H1 (cell line): Measurements from ENCODE around the gene GUCY1B1. TPM values are rescaled to one million over a fixed set of nuclear protein-coding genes. Genes with fewer than 3 reads are reported as not detected.

Source experiments
- CHD2 ChIP-seq: IDR thresholded peaks from 2 replicates; pipeline ENCODE4 v1.6.1; 2012; ENCODE audit warnings: low read length, improper control_type of control experiment
- HDAC6 ChIP-seq: IDR thresholded peaks from one replicate; pipeline ENCODE4 v1.7.1; 2012; ENCODE audit warnings: low read depth, mild to moderate bottlenecking, inconsistent platforms, low read length, moderate library complexity
- NRF1 ChIP-seq: IDR thresholded peaks from 2 replicates; pipeline ENCODE4 v1.6.1; 2011; ENCODE audit warnings: mild to moderate bottlenecking, low read depth, low read length, improper control_type of control experiment
- RNF2 ChIP-seq: fragments of 200-900, 300-1000 bp; sonication (generic); IDR thresholded peaks from 2 replicates; pipeline ENCODE4 v1.7.1; 2016; ENCODE audit warnings: borderline replicate concordance, low read depth, mild to moderate bottlenecking, antibody characterized with exemption, low read length; ENCODE audit not compliant: poor library complexity, severe bottlenecking; ENCODE audit errors: missing control alignments
- SIN3A ChIP-seq, 2 experiments: IDR thresholded peaks in 1 of 2; conservative IDR thresholded peaks in 1 of 2; 2 replicates each; pipeline ENCODE4 v1.6.1; 2011 to 2012; ENCODE audit warnings: low read length in 2 of 2, improper control_type of control experiment in 1 of 2, low read depth in 1 of 2, mild to moderate bottlenecking in 1 of 2
- SIX5 ChIP-seq: IDR thresholded peaks from 2 replicates; pipeline ENCODE4 v1.6.1; 2011; ENCODE audit warnings: mild to moderate bottlenecking, low read depth, low read length
- TBP ChIP-seq: IDR thresholded peaks from 2 replicates; pipeline ENCODE4 v1.6.1; 2011; ENCODE audit warnings: low read depth, low read length, improper control_type of control experiment
- polyA plus RNA-seq, 7 experiments: library from polyadenylated mRNA; depleted of rRNA in 3 of 7; stranded (reverse) in 5 of 7; unstranded in 2 of 7; fragments of >200 nt in 5 of 7; fragments of 200-250 nt in 2 of 7; gene quantifications; 1 replicate in 5 of 7; 2 replicates in 1 of 7; 4 replicates in 1 of 7; pipeline versions ENCODE4 v1.2.1 to v1.2.3, GENCODE V29; 2011 to 2013; ENCODE audit warnings: missing spikeins in 2 of 7, mixed read lengths in 2 of 7
- total RNA-seq: library from RNA; stranded (reverse); fragmentation: NEBNext Ultra II Directional; extraction: Animal tissue kit (Norgen Biotek cat#: 25700); gene quantifications from 2 replicates; pipeline ENCODE4 v1.2.1, GENCODE V29; 2021
- TF ChIP-seq, protein P1 (sequence below), 3 experiments: IDR thresholded peaks; 1 replicate in 2 of 3; 2 replicates in 1 of 3; pipeline versions ENCODE4 v1.5.1 to v1.6.1; 2011; ENCODE audit warnings: low read length in 3 of 3, mild to moderate bottlenecking in 3 of 3, inconsistent platforms in 2 of 3, low read depth in 1 of 3, moderate library complexity in 1 of 3; ENCODE audit not compliant: insufficient read depth in 1 of 3; ENCODE audit errors: control extremely low read depth in 1 of 3

The GUCY1B1 gene
- total and polyA plus RNA-seq, 2 of the 8 experiments (the other 6 are each of a cell fraction or from before 2014, with no cell fraction given): 1.5 to 2.9 TPM

DNA sequence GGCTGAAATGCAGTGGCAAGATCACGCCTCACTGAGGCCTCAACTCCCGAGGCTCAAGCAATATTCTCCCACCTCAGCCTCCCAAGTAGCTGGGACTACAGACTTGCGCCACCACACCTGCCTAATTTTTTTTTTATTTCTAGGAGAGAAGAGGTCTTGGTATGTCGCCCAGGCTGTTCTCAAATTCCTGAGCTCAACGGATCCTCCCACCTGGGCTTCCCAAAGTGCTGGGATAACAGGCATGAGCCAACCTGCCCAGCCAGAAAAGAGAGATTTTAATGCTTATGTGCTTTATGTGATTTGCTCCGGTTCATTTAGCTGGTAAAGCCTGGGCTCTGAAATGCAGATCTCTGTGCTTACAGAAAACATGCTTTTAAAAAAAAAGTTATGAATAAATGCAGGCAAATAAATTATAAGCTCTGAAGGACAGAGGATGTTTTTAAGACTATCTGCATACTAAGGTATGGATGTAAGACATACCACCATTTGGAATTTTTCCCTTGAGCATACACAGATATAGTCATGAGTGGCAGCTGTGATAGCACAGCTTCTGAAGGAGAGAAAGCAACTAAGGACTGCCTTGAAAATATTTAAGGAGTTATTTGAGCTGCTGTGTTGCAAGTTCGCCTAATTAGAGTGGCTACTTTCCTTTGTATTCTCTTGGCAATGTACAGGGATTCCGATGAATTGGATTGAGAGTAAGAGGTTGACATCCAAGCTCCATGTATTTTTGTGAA is 13.8 kb downstream of the GUCY1B1 start (continued):
- TF ChIP-seq, protein P1, sequence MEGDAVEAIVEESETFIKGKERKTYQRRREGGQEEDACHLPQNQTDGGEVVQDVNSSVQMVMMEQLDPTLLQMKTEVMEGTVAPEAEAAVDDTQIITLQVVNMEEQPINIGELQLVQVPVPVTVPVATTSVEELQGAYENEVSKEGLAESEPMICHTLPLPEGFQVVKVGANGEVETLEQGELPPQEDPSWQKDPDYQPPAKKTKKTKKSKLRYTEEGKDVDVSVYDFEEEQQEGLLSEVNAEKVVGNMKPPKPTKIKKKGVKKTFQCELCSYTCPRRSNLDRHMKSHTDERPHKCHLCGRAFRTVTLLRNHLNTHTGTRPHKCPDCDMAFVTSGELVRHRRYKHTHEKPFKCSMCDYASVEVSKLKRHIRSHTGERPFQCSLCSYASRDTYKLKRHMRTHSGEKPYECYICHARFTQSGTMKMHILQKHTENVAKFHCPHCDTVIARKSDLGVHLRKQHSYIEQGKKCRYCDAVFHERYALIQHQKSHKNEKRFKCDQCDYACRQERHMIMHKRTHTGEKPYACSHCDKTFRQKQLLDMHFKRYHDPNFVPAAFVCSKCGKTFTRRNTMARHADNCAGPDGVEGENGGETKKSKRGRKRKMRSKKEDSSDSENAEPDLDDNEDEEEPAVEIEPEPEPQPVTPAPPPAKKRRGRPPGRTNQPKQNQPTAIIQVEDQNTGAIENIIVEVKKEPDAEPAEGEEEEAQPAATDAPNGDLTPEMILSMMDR (IDR thresholded peaks at IDR 0.05; ENCODE audit: control extremely low read depth in 1 of 3, insufficient read depth in 1 of 3, low read depth in 1 of 3, low read length in 3 of 3): no peak
- no peak for TF ChIP-seq TBP
- no peak for TF ChIP-seq NRF1
- TF ChIP-seq RNF2: no peak
- no peak for TF ChIP-seq SIX5
- no peak for TF ChIP-seq HDAC6
- no peak for TF ChIP-seq SIN3A (conservative IDR thresholded peaks at IDR 0.05 in 1 of 2, IDR thresholded peaks at IDR 0.05 in 1 of 2; ENCODE audit: low read depth in 1 of 2, low read length in 2 of 2)
- no peak for TF ChIP-seq CHD2
